Tibial nerve (tissue), 4 donors: ENCODE results near the gene PPP1R14C.

Experiments used
- CTCF ChIP-seq, 5 experiments: fragments of 200-600 bp in 3 of 5; fragments of 450-650 bp in 2 of 5; sonication (generic) in 3 of 5; IDR thresholded peaks; one replicate each; pipeline ENCODE4 v1.5.1; 2016 to 2019; ENCODE audit warnings: antibody characterized with exemption in 5 of 5, mild to moderate bottlenecking in 3 of 5, moderate library complexity in 2 of 5
- EP300 ChIP-seq, 2 donors: sonication (generic); formaldehyde crosslinking; IDR thresholded peaks; one replicate each; pipeline ENCODE4 v1.6.1; 2017; ENCODE audit warnings: antibody characterized with exemption in 2 of 2, mild to moderate bottlenecking in 1 of 2
- POLR2A ChIP-seq, 2 donors: fragments of 450-650 bp; IDR thresholded peaks; one replicate each; pipeline ENCODE4 v1.6.1; 2017; ENCODE audit warnings: antibody characterized with exemption in 2 of 2, mild to moderate bottlenecking in 2 of 2, moderate library complexity in 2 of 2

DNA sequence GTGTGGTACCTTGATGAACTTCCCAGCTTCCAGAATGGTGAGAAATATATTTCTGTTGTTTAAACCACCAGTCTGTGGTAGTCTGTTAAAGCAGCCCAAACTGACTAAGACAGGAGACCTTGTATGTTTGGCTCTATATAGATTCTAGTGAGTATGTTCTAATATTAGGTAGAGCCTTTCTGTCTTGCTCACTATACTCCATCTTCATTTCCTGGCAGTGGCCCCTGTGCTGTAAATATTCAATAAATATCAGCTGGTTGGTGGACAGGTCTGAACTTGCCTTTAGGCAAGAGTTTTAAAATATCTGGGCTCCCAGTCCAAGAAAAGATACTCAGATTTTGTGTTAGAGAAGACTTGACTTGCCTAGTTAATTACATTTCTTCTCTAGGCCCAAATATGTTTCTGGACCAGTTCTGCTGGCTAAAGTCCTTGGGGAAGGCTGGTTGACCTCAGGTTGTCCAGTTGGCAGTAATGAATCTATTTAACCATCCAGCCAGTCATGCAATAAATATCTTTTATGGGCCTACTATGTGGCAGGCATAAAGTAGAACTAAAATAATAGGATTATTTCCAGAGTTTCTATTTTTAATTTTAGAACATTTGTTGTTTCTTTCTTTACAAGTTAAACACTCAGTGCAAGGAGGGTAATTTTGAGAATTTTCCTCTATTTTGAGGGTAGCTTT, 22.3 kb downstream of the PPP1R14C start:
- no peak for TF ChIP-seq CTCF (IDR thresholded peaks at IDR 0.05)
- TF ChIP-seq POLR2A (IDR thresholded peaks at IDR 0.05) = no peak
- no peak for TF ChIP-seq EP300 (IDR thresholded peaks at IDR 0.05)
